Activated B cell treated with CpG ODN at 0.5 μM for 24 hours (primary cell): ENCODE results near the gene WDR47. TPM values are rescaled to one million over a fixed set of nuclear protein-coding genes. Genes with fewer than 3 reads are reported as not detected.

Source experiments
- ATAC-seq: fragments of 200-7000 bp; cut with Tn5 transposase; one replicate; pipeline ENCODE4 v1.10.0; 2021; ENCODE audit warnings: low read depth, mild to moderate bottlenecking, moderate library complexity
- CTCF ChIA-PET: fragments of 350-600 bp; sonication (Branson Sonifier 250); formaldehyde crosslinking; loops from one replicate; lab custom pipeline; 2021; ENCODE audit warnings: antibody characterized with exemption; lab: Charles Lee
- POLR2A ChIA-PET: fragments of 350-600 bp; sonication (Branson Sonifier 250); formaldehyde crosslinking; loops from one replicate; lab custom pipeline; 2021; ENCODE audit warnings: antibody characterized with exemption; lab: Charles Lee
- DNase-seq: peaks from one replicate; pipeline ENCODE4 v3.0.0; 2022
- H3K27ac Mint-ChIP-seq: one replicate; pipeline ENCODE4 v1.8.0; 2020; ENCODE audit warnings: mixed read lengths
- H3K27me3 Mint-ChIP-seq: one replicate; pipeline ENCODE4 v1.8.0; 2021; ENCODE audit warnings: mixed read lengths
- H3K36me3 Mint-ChIP-seq: one replicate; pipeline ENCODE4 v1.8.0; 2021; ENCODE audit warnings: low read depth, mixed read lengths
- H3K4me1 Mint-ChIP-seq: one replicate; pipeline ENCODE4 v1.8.0; 2021; ENCODE audit warnings: mixed read lengths
- H3K4me3 Mint-ChIP-seq: one replicate; pipeline ENCODE4 v1.8.0; 2020; ENCODE audit warnings: mild to moderate bottlenecking, mixed read lengths
- H3K9me3 Mint-ChIP-seq: one replicate; pipeline ENCODE4 v1.8.0; 2020; ENCODE audit warnings: mixed read lengths
- CTCF ChIP-seq: fragments of 200-600 bp; IDR thresholded peaks from one replicate; pipeline ENCODE4 v1.8.0; 2022; ENCODE audit warnings: antibody characterized with exemption, mild to moderate bottlenecking
- intact Hi-C: fragments of 100-400 bp; cut with micrococcal nuclease; formaldehyde crosslinking; loops from one replicate; pipeline ENCODE4 v1.15.1; 2024
- total RNA-seq: library from RNA; stranded (reverse); gene quantifications from 2 replicates; pipeline ENCODE4 v1.2.3, GENCODE V29; 2022

Gene WDR47
- total RNA-seq, 1 donor from 2014 or later = 10.9 TPM

GRCh38 chr1:108962681-108963051, 79.2 kb downstream of the WDR47 start:
- Mint-ChIP-seq H3K4me3 (peak overlapping the region; percentile 88), H3K27ac (peak overlapping the region; percentile 91), H3K4me1 (peaks cover 35% of the 10 kb centered on the region), H3K36me3 (peaks cover 16% of the 10 kb centered on the region), H3K27me3 (no peaks in the 10 kb centered on the region), H3K9me3 (no peaks in the 10 kb centered on the region)
- peak; percentile 19 for DNase-seq
- POLR2A ChIA-PET = interaction anchor here (0.7 to 3.1 kb wide), 11 partner anchors 15 to 762 kb away, joined by 3 to 40 read pairs (median 6); partner anchors contain the start of genes GNAI3, PRPF38B, SARS1 and SLC25A24
- TF ChIP-seq CTCF = no peak
- CTCF ChIA-PET = interaction anchor here (1.0 kb wide), 1 partner anchor 138 kb away, joined by 4 read pairs; no protein-coding TSS in a partner anchor
- intact Hi-C loops = loop anchor here (1.0 to 5.0 kb wide), 11 partner anchors 80 to 1375 kb away; partner anchors contain the start of genes GPSM2, HENMT1, PRPF38B and PSMA5
- no peak for ATAC-seq

- ATAC-seq (no peak), DNase-seq (no peak)
- peaks cover 19% of the 10 kb centered on the region for H3K36me3 Mint-ChIP-seq
- H3K4me1 Mint-ChIP-seq = peaks cover 35% of the 10 kb centered on the region
- H3K9me3 Mint-ChIP-seq = no peaks in the 10 kb centered on the region
- intact Hi-C loops = loop anchor here (2.0 to 5.0 kb wide), 5 partner anchors 85 to 1375 kb away; partner anchors contain the start of genes GPSM2, PRPF38B, PSMA5 and RBM15
- TF ChIP-seq CTCF = no peak
- ChIA-PET POLR2A (interaction anchor here (1.4 to 3.1 kb wide), 3 partner anchors 80 to 761 kb away, joined by 4 to 40 read pairs (median 6); partner anchors contain the start of genes SLC25A24 and WDR47), CTCF (no interaction called here)
- peak overlapping the region; percentile 88 for H3K4me3 Mint-ChIP-seq
- H3K27ac Mint-ChIP-seq = peak overlapping the region; percentile 91
- H3K27me3 Mint-ChIP-seq = no peaks in the 10 kb centered on the region
Measured at GRCh38 chr1:108961752-108962486, 80.0 kb downstream of the WDR47 start.

GRCh38 chr1:108961198-108961597, 80.7 kb downstream of the WDR47 start:
- Mint-ChIP-seq H3K4me1 (peaks cover 38% of the 10 kb centered on the region), H3K9me3 (no peaks in the 10 kb centered on the region), H3K36me3 (peaks cover 26% of the 10 kb centered on the region), H3K27ac (no peak overlapping the region), H3K27me3 (no peaks in the 10 kb centered on the region), H3K4me3 (no peak overlapping the region)
- DNase-seq (no peak), ATAC-seq (no peak)
- TF ChIP-seq CTCF = no peak
- intact Hi-C loops = loop anchor here (5.0 kb wide), 1 partner anchor 1376 kb away; the partner anchor contains the start of gene RBM15
- ChIA-PET POLR2A (interaction anchor here (0.5 to 3.1 kb wide), 3 partner anchors 77 to 300 kb away, joined by 3 to 40 read pairs (median 4); partner anchors contain the start of gene HENMT1), CTCF (no interaction called here)

- no peak for DNase-seq
- TF ChIP-seq CTCF = no peak
- H3K27ac Mint-ChIP-seq = no peak overlapping the region
- CTCF ChIA-PET = no interaction called here
- no peaks in the 10 kb centered on the region for H3K9me3 Mint-ChIP-seq
- intact Hi-C loops = loop anchor here (5.0 kb wide), 1 partner anchor 1377 kb away; the partner anchor contains the start of gene RBM15
- H3K4me1 Mint-ChIP-seq = peaks cover 42% of the 10 kb centered on the region
- peak overlapping the region; percentile 36 for H3K4me3 Mint-ChIP-seq
- POLR2A ChIA-PET = interaction anchor here (0.5 to 3.1 kb wide), 3 partner anchors 77 to 300 kb away, joined by 3 to 40 read pairs (median 4); partner anchors contain the start of gene HENMT1
- peaks cover 30% of the 10 kb centered on the region for H3K36me3 Mint-ChIP-seq
- no peaks in the 10 kb centered on the region for H3K27me3 Mint-ChIP-seq
- ATAC-seq = no peak
Measured at GRCh38 chr1:108960719-108961118, 81.2 kb downstream of the WDR47 start.

GRCh38 chr1:108957888-108958287, 84.0 kb downstream of the WDR47 start:
- ChIA-PET POLR2A (no interaction called here), CTCF (no interaction called here)
- Mint-ChIP-seq H3K27me3 (no peaks in the 10 kb centered on the region), H3K4me3 (no peak overlapping the region), H3K4me1 (peaks cover 35% of the 10 kb centered on the region), H3K27ac (no peak overlapping the region), H3K9me3 (no peaks in the 10 kb centered on the region), H3K36me3 (peaks cover 47% of the 10 kb centered on the region)
- DNase-seq = no peak
- TF ChIP-seq CTCF = no peak
- ATAC-seq = no peak
- intact Hi-C loops = no loop called here
